Neural progenitor cell (in vitro differentiated cells): ENCODE data around the gene FOXO4. TPM values are rescaled to one million over a fixed set of nuclear protein-coding genes. Genes with fewer than 3 reads are reported as not detected.

Experiments
- DNase-seq: peaks from one replicate; pipeline ENCODE4 v3.0.0-alpha.2; 2016; ENCODE audit warnings: low spot score
- H2AFZ ChIP-seq: fragments of 200-600 bp; sonication (generic); replicated peaks from 2 replicates; pipeline ENCODE4 v1.6.1; 2016; ENCODE audit warnings: antibody characterized with exemption
- H3F3A ChIP-seq: fragments of 200-600 bp; sonication (generic); 2 replicates; pipeline ENCODE4 v1.6.1; 2016; ENCODE audit warnings: antibody characterized with exemption, low read depth
- H3K27ac ChIP-seq: fragments of 200-600 bp; sonication (generic); 2 replicates; pipeline ENCODE4 v1.5.1; 2016; ENCODE audit warnings: mild to moderate bottlenecking
- H3K27me3 ChIP-seq: fragments of 200-600 bp; sonication (generic); 2 replicates; pipeline ENCODE4 v1.6.1; 2016; ENCODE audit warnings: mild to moderate bottlenecking, moderate library complexity
- H3K36me3 ChIP-seq: fragments of 200-600 bp; sonication (generic); 2 replicates; pipeline ENCODE4 v1.5.1; 2016
- H3K4me1 ChIP-seq: fragments of 200-600 bp; sonication (generic); 2 replicates; pipeline ENCODE4 v1.6.1; 2016; ENCODE audit warnings: mixed run types
- H3K4me2 ChIP-seq: fragments of 200-600 bp; sonication (generic); 2 replicates; pipeline ENCODE4 v1.6.1; 2016
- H3K4me3 ChIP-seq: fragments of 200-600 bp; sonication (generic); 2 replicates; pipeline ENCODE4 v1.5.1; 2016
- H3K79me2 ChIP-seq: fragments of 200-600 bp; sonication (generic); 2 replicates; pipeline ENCODE4 v1.6.1; 2016; ENCODE audit warnings: low read depth
- H3K9ac ChIP-seq: fragments of 200-600 bp; sonication (generic); 2 replicates; pipeline ENCODE4 v1.6.1; 2016
- H3K9me3 ChIP-seq: fragments of 200-600 bp; sonication (generic); 2 replicates; pipeline ENCODE4 v1.5.1; 2016; ENCODE audit warnings: low read depth
- H4K20me1 ChIP-seq: fragments of 200-600 bp; sonication (generic); 2 replicates; pipeline ENCODE4 v1.6.1; 2016; ENCODE audit warnings: low read depth
- H3K27ac Mint-ChIP-seq: 3 replicates; pipeline ENCODE4 v1.8.0; 2021; ENCODE audit warnings: mixed read lengths
- H3K27me3 Mint-ChIP-seq: 2 replicates; pipeline ENCODE4 v1.8.0; 2022; ENCODE audit warnings: low read depth, mild to moderate bottlenecking, inconsistent platforms, moderate library complexity, mixed read lengths; ENCODE audit not compliant: insufficient read depth
- H3K36me3 Mint-ChIP-seq: 3 replicates; pipeline ENCODE4 v1.8.0; 2021; ENCODE audit warnings: mixed read lengths
- H3K4me1 Mint-ChIP-seq: 3 replicates; pipeline ENCODE4 v1.8.0; 2021; ENCODE audit warnings: mixed read lengths
- H3K4me3 Mint-ChIP-seq: 3 replicates; pipeline ENCODE4 v1.8.0; 2021; ENCODE audit warnings: mild to moderate bottlenecking, moderate library complexity, mixed read lengths
- H3K9me3 Mint-ChIP-seq: 3 replicates; pipeline ENCODE4 v1.8.0; 2020; ENCODE audit warnings: mixed read lengths
- EZH2 ChIP-seq: fragments of 200-600 bp; sonication (generic); IDR thresholded peaks from 2 replicates; pipeline ENCODE4 v1.6.1; 2017; ENCODE audit warnings: antibody characterized with exemption, mild to moderate bottlenecking, moderate library complexity
- EZH2phosphoT487 ChIP-seq: fragments of 200-600 bp; sonication (generic); IDR thresholded peaks from 2 replicates; pipeline ENCODE4 v1.6.1; 2017; ENCODE audit warnings: antibody characterized with exemption
- total RNA-seq: library from RNA; depleted of rRNA; stranded (reverse); fragments of >200 nt; gene quantifications from 2 replicates; pipeline ENCODE4 v1.2.3, GENCODE V29; 2015; ENCODE audit warnings: low replicate concordance
- TF ChIP-seq, protein P1 (sequence below): fragments of 200-600 bp; sonication (generic); IDR thresholded peaks from 2 replicates; pipeline ENCODE4 v1.5.1; 2017; ENCODE audit warnings: antibody characterized with exemption, mild to moderate bottlenecking

Gene FOXO4
- total RNA-seq, 1 donor from 2014 or later = 2.5 TPM

GRCh38 chrX:71082822-71083221, 12.8 kb upstream of the FOXO4 start:
- Histone ChIP-seq H3K36me3 (no peaks in the 10 kb centered on the region), H2AFZ (no peak overlapping the region), H3K4me1 (no peaks in the 10 kb centered on the region), H3K9me3 (no peaks in the 10 kb centered on the region), H3F3A (no peaks in the 10 kb centered on the region), H3K4me2 (no peak overlapping the region), H3K4me3 (no peak overlapping the region), H3K79me2 (no peaks in the 10 kb centered on the region), H3K9ac (no peak overlapping the region), H4K20me1 (no peaks in the 10 kb centered on the region), H3K27me3 (no peaks in the 10 kb centered on the region), H3K27ac (no peak overlapping the region)
- no peaks in the 10 kb centered on the region for H3K27me3 Mint-ChIP-seq
- DNase-seq = no peak
- H3K4me1 Mint-ChIP-seq = no peaks in the 10 kb centered on the region
- no peak overlapping the region for H3K27ac Mint-ChIP-seq
- H3K36me3 Mint-ChIP-seq = no peaks in the 10 kb centered on the region
- no peak overlapping the region for H3K4me3 Mint-ChIP-seq
- no peaks in the 10 kb centered on the region for H3K9me3 Mint-ChIP-seq
- TF ChIP-seq EZH2phosphoT487 (no peak), EZH2 (no peak)
- TF ChIP-seq, protein P1, sequence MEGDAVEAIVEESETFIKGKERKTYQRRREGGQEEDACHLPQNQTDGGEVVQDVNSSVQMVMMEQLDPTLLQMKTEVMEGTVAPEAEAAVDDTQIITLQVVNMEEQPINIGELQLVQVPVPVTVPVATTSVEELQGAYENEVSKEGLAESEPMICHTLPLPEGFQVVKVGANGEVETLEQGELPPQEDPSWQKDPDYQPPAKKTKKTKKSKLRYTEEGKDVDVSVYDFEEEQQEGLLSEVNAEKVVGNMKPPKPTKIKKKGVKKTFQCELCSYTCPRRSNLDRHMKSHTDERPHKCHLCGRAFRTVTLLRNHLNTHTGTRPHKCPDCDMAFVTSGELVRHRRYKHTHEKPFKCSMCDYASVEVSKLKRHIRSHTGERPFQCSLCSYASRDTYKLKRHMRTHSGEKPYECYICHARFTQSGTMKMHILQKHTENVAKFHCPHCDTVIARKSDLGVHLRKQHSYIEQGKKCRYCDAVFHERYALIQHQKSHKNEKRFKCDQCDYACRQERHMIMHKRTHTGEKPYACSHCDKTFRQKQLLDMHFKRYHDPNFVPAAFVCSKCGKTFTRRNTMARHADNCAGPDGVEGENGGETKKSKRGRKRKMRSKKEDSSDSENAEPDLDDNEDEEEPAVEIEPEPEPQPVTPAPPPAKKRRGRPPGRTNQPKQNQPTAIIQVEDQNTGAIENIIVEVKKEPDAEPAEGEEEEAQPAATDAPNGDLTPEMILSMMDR = no peak

DNA sequence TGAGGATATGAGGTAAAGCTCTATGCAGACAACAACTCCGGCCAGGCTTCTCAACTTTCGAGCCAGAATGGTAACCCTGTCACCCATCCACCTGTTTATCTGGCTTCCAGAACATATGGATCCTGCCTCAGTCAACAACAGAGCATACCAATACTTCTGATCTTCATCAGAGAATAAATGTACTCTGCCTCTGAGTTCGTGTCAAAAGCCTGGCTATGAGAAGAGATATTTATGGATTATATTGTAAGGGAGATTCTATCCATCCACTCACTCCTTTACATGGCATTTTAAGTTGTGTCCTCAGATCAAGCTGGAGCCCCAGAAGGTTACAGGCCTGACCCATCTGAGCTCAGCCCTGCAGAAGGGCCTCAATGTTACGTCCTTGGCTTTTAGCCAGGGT, 9.8 kb upstream of the FOXO4 start:
- no peak overlapping the region for H2AFZ ChIP-seq
- no peaks in the 10 kb centered on the region for H3K9me3 Mint-ChIP-seq
- H3K27ac Mint-ChIP-seq = no peak overlapping the region
- no peaks in the 10 kb centered on the region for H3K9me3 ChIP-seq
- no peak overlapping the region for H3K27ac ChIP-seq
- TF ChIP-seq EZH2phosphoT487 = no peak
- no peak for TF ChIP-seq EZH2
- TF ChIP-seq, protein P1 = no peak
- no peaks in the 10 kb centered on the region for H3K36me3 ChIP-seq
- H3K4me3 Mint-ChIP-seq = no peak overlapping the region
- no peaks in the 10 kb centered on the region for H3K4me1 Mint-ChIP-seq
- H3K27me3 ChIP-seq = no peaks in the 10 kb centered on the region
- H3K4me2 ChIP-seq = no peak overlapping the region
- H3K36me3 Mint-ChIP-seq = no peaks in the 10 kb centered on the region
- H3K4me3 ChIP-seq = no peak overlapping the region
- no peaks in the 10 kb centered on the region for H3K27me3 Mint-ChIP-seq
- H3F3A ChIP-seq = no peaks in the 10 kb centered on the region
- no peaks in the 10 kb centered on the region for H3K79me2 ChIP-seq
- no peak for DNase-seq
- H3K9ac ChIP-seq = no peak overlapping the region
- H4K20me1 ChIP-seq = no peaks in the 10 kb centered on the region
- H3K4me1 ChIP-seq = no peaks in the 10 kb centered on the region

- Histone ChIP-seq H3K4me2 (no peak overlapping the region), H3K27ac (no peak overlapping the region), H3K36me3 (no peaks in the 10 kb centered on the region), H3F3A (peaks cover 3% of the 10 kb centered on the region), H2AFZ (no peak overlapping the region), H3K9ac (no peak overlapping the region), H3K79me2 (no peaks in the 10 kb centered on the region), H3K4me3 (no peak overlapping the region), H4K20me1 (no peaks in the 10 kb centered on the region), H3K27me3 (peaks cover 4% of the 10 kb centered on the region), H3K9me3 (no peaks in the 10 kb centered on the region), H3K4me1 (no peaks in the 10 kb centered on the region)
- peaks cover 9% of the 10 kb centered on the region for H3K27me3 Mint-ChIP-seq
- H3K4me3 Mint-ChIP-seq = no peak overlapping the region
- H3K4me1 Mint-ChIP-seq = no peaks in the 10 kb centered on the region
- H3K9me3 Mint-ChIP-seq = peaks cover 9% of the 10 kb centered on the region
- H3K27ac Mint-ChIP-seq = no peak overlapping the region
- TF ChIP-seq EZH2phosphoT487 = no peak
- TF ChIP-seq, protein P1 = no peak
- TF ChIP-seq EZH2 = no peak
- no peak for DNase-seq
- no peaks in the 10 kb centered on the region for H3K36me3 Mint-ChIP-seq
Observed at GRCh38 chrX:71091263-71091662, 4.4 kb upstream of the FOXO4 start.

DNA sequence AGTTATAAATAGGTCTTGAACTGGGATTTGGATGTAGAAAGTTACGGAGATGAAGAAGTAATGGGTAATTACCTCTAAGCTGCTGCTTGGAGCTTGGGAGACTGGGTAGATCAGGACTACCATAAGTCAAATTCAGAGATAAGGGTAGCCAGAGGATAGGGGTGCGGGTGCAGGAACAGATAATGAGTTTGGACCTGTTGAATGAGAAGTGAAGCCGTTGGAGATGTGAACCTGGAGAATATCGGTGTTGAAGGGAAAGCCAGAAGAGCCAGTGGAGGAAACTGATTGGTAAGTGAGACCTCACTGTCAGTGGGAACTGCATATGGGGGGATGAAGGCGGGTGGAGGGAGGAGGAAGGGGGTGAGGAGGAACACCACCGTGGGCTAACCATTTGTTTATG, 618 bp upstream of the FOXO4 start:
- H3K27ac ChIP-seq = no peak overlapping the region
- H3K9me3 Mint-ChIP-seq = peaks cover 12% of the 10 kb centered on the region

More for the DNA sequence above, 618 bp upstream of the FOXO4 start:
- Mint-ChIP-seq H3K4me3 (peak overlapping the region; percentile 90), H3K27ac (no peak overlapping the region), H3K4me1 (peaks cover 13% of the 10 kb centered on the region), H3K36me3 (no peaks in the 10 kb centered on the region), H3K27me3 (peaks cover 12% of the 10 kb centered on the region)
- Histone ChIP-seq H3K9me3 (no peaks in the 10 kb centered on the region), H3K4me1 (peaks cover 6% of the 10 kb centered on the region), H3K9ac (no peak overlapping the region), H3F3A (peaks cover 4% of the 10 kb centered on the region), H2AFZ (peak overlapping the region; percentile 91), H3K79me2 (no peaks in the 10 kb centered on the region), H3K27me3 (peaks cover 41% of the 10 kb centered on the region), H3K4me3 (peak overlapping the region; percentile 60), H3K4me2 (peak overlapping the region; percentile 82), H4K20me1 (peaks cover 2% of the 10 kb centered on the region), H3K36me3 (no peaks in the 10 kb centered on the region)
- TF ChIP-seq EZH2phosphoT487 = no peak
- TF ChIP-seq, protein P1 = no peak
- TF ChIP-seq EZH2 = no peak
- DNase-seq = no peak
